Suppressor macrophage (primary cell): Measurements from ENCODE around the gene PLG.
A peak's percentile ranks its signal among the peaks of the same experiment; 100 is the strongest.
"Not testable (repeated sequence)": the region's sequence is repeated elsewhere in the genome, so short reads cannot be mapped to it uniquely, and the experiment has no call there.

Source experiments
- DNase-seq, 4 experiments: peaks; one replicate each; pipeline ENCODE4 v3.0.0-alpha.2; 2020 to 2022

PLG gene

GRCh38 chr6:160708993-160709392, 6.9 kb downstream of the PLG start:
- not testable (repeated sequence) for DNase-seq

GRCh38 chr6:160714731-160715316, 12.8 kb downstream of the PLG start:
- no peak for DNase-seq

- no peak for DNase-seq
Measured at GRCh38 chr6:160730911-160731310, 28.9 kb downstream of the PLG start.

- DNase-seq, result peak; percentile 35 to 64 (median 54)
Measured at GRCh38 chr6:160733050-160733646, 31.1 kb downstream of the PLG start.

GRCh38 chr6:160734627-160735026, 32.6 kb downstream of the PLG start:
- DNase-seq, result no peak

GRCh38 chr6:160735523-160735922, 33.5 kb downstream of the PLG start:
- DNase-seq, result no peak

- DNase-seq, result no peak
Measured at GRCh38 chr6:160737934-160738333, 35.9 kb downstream of the PLG start.

- no peak for DNase-seq
Measured at GRCh38 chr6:160739955-160740354, 37.9 kb downstream of the PLG start.

- DNase-seq, result not testable (repeated sequence)
Measured at GRCh38 chr6:160741012-160741411, 39.0 kb downstream of the PLG start.

GRCh38 chr6:160742090-160742489, 40.0 kb downstream of the PLG start:
- DNase-seq, result no peak

GRCh38 chr6:160750276-160750689, 48.2 kb downstream of the PLG start:
- DNase-seq, result no peak

- not testable (repeated sequence) for DNase-seq
Measured at GRCh38 chr6:160753211-160753610, 51.2 kb downstream of the PLG start.

- no peak for DNase-seq
Measured at GRCh38 chr6:160755165-160755564, 53.1 kb downstream of the PLG start.

GRCh38 chr6:160756021-160756420, 54.0 kb downstream of the PLG start:
- no peak for DNase-seq

GRCh38 chr6:160756871-160757270, 54.8 kb downstream of the PLG start:
- DNase-seq, result no peak

GRCh38 chr6:160764847-160765246, 62.8 kb downstream of the PLG start:
- no peak for DNase-seq

GRCh38 chr6:160765412-160765811, 63.4 kb downstream of the PLG start:
- no peak for DNase-seq

GRCh38 chr6:160766657-160766988, 64.6 kb downstream of the PLG start:
- no peak for DNase-seq

GRCh38 chr6:160766989-160767646, 65.1 kb downstream of the PLG start:
- DNase-seq, result peak; percentile 4 to 32 (median 12)

- no peak for DNase-seq
Measured at GRCh38 chr6:160767647-160768019, 65.6 kb downstream of the PLG start.

- no peak for DNase-seq
Measured at GRCh38 chr6:160768101-160768500, 66.1 kb downstream of the PLG start.

- DNase-seq, result no peak
Measured at GRCh38 chr6:160774399-160774798, 72.4 kb downstream of the PLG start.

GRCh38 chr6:160775792-160776580, 73.9 kb downstream of the PLG start:
- DNase-seq, result no peak

GRCh38 chr6:160779095-160779494, 77.1 kb downstream of the PLG start:
- DNase-seq, result not testable (repeated sequence)
